NCI-H510A (cell line): ENCODE measurements around the gene WDR45B.
A peak's percentile ranks its signal among the peaks of the same experiment; 100 is the strongest.
"Not testable (repeated sequence)": the region's sequence is repeated elsewhere in the genome, so short reads cannot be mapped to it uniquely, and the experiment has no call there.

Experiments used
- DNase-seq: peaks from one replicate; lab custom pipeline; 2025; lab: John Stamatoyannopoulos, UW

Gene WDR45B

GRCh38 chr17:82599674-82600661, 48.3 kb downstream of the WDR45B start:
- no peak for DNase-seq

- no peak for DNase-seq
Measured at GRCh38 chr17:82598256-82599119, 49.8 kb downstream of the WDR45B start.

GRCh38 chr17:82596837-82597672, 51.2 kb downstream of the WDR45B start:
- no peak for DNase-seq

- no peak for DNase-seq
Measured at GRCh38 chr17:82596296-82596695, 51.9 kb downstream of the WDR45B start.

GRCh38 chr17:82595893-82596292, 52.4 kb downstream of the WDR45B start:
- DNase-seq, result no peak

- no peak for DNase-seq
Measured at GRCh38 chr17:82594571-82594970, 53.7 kb downstream of the WDR45B start.

GRCh38 chr17:82593590-82594087, 54.6 kb downstream of the WDR45B start:
- no peak for DNase-seq

- peak; percentile 81 for DNase-seq
Measured at GRCh38 chr17:82592767-82593589, 55.3 kb downstream of the WDR45B start.

- DNase-seq, result no peak
Measured at GRCh38 chr17:82592289-82592766, 55.9 kb downstream of the WDR45B start.

- DNase-seq, result no peak
Measured at GRCh38 chr17:82590881-82591539, 57.2 kb downstream of the WDR45B start.

- no peak for DNase-seq
Measured at GRCh38 chr17:82590216-82590615, 58.0 kb downstream of the WDR45B start.

GRCh38 chr17:82589851-82590180, 58.4 kb downstream of the WDR45B start:
- DNase-seq, result no peak

- DNase-seq, result no peak
Measured at GRCh38 chr17:82588266-82589175, 59.7 kb downstream of the WDR45B start.

- no peak for DNase-seq
Measured at GRCh38 chr17:82587234-82588086, 60.8 kb downstream of the WDR45B start.

- no peak for DNase-seq
Measured at GRCh38 chr17:82586576-82587233, 61.5 kb downstream of the WDR45B start.

GRCh38 chr17:82585935-82586575, 62.2 kb downstream of the WDR45B start:
- DNase-seq, result not testable (repeated sequence)

GRCh38 chr17:82583720-82584234, 64.5 kb downstream of the WDR45B start:
- no peak for DNase-seq
